GM12874 (cell line): ENCODE results near the gene PRCC.

ENCODE experiments used
- TF ChIP-seq, protein P1 (sequence below): IDR thresholded peaks from 2 replicates; pipeline ENCODE4 v1.5.1; 2011; ENCODE audit warnings: low read depth, mild to moderate bottlenecking, control low read depth, low read length, moderate library complexity; ENCODE audit not compliant: insufficient read depth

The PRCC gene

DNA sequence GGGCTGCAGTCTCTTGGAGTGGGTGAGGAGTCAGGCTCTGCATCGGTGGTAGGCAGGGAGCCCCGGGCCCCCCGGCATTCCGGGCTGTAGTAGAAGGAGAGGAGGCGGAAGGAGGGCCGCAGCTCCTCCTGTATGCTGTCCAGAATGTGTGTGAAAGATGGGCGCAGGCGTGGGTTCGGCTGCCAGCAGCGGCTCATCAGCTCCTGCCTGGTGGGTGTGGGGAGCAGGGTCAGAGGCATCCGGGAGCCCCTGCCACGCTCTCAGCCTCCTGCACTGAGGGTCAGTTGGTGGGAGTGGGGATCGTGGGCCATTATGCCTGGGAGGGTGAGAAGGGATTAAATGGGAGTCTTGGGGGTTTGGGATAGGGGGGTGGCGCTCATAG is 73.6 kb downstream of the PRCC start:
- TF ChIP-seq, protein P1, sequence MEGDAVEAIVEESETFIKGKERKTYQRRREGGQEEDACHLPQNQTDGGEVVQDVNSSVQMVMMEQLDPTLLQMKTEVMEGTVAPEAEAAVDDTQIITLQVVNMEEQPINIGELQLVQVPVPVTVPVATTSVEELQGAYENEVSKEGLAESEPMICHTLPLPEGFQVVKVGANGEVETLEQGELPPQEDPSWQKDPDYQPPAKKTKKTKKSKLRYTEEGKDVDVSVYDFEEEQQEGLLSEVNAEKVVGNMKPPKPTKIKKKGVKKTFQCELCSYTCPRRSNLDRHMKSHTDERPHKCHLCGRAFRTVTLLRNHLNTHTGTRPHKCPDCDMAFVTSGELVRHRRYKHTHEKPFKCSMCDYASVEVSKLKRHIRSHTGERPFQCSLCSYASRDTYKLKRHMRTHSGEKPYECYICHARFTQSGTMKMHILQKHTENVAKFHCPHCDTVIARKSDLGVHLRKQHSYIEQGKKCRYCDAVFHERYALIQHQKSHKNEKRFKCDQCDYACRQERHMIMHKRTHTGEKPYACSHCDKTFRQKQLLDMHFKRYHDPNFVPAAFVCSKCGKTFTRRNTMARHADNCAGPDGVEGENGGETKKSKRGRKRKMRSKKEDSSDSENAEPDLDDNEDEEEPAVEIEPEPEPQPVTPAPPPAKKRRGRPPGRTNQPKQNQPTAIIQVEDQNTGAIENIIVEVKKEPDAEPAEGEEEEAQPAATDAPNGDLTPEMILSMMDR: no peak

DNA sequence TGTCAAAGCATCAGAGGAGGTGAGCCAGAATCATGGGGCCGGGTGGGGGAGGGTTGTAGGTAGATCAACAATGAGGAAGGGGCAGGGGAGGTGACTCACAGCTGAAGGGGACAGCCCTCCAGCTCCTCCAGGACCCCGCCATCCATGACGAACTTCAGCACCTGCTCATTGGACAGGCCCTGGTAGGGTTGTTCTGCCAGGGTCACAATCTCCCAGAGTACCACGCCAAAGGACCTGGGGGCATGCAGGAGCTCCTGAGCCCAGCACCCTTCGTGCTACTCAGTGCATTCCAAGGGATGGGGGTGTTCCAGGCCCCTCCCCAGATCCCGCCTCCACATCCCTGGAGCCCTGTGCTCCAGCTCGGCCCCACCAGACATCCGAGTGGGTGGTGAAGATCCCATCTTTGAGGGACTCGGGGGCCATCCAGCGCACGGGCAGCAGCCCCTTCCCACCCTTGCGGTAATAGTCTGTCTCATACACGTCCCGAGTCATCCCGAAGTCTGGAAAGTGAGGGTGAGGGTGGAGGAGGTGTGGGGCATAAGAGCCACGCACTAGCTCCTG is 74.0 kb downstream of the PRCC start:
- TF ChIP-seq, protein P1: no peak

DNA sequence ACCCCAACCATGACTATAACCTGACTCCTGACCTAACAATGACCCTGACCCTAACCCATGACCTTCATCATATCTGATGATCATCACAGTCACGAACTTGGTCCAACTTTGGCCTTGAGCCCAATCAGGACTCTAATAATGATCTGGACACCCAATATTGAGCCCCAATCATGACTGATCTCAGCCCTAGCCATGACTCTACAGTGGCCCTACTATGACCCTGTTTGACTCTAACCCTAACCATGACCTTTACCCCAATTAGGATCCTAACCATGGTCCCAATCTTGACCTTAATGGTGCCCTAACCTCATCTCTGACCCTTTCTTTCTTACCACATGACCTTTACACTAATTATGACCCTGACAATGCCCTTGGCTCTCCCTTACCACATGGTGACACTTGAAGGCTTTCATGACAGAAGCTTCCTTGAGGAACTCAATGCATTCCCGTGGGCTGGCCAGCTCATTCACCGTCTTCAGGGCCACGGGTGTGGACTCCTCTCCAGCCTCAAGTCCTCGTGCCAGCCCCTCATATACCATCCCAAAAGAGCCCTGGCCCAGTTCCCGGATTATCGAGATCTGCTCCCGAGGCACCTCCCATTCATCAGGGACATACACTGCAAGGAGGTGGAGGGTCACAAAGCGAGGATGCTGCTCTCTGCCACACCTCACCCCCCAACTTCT is 75.4 kb downstream of the PRCC start:
- TF ChIP-seq, protein P1: no peak

DNA sequence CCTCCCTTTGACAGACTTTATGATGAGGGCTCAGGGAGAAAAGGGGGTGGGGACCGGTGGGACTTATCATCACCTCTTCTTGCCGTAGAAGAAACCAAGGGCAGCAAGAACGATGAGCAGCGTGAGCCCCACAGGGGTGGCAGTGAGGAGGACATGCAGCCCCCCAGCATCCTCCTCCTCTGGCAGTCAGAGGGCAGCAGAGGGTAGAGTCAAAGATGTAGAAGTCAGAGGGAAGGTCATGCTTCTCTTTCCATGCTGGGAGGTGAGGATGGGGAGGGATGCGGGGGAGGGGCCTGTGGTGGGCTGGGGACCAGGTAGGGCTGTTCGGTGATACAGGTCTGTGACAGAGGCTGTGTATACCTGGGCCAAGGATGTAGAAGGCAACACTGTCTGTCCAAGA is 76.8 kb downstream of the PRCC start:
- TF ChIP-seq, protein P1: no peak

DNA sequence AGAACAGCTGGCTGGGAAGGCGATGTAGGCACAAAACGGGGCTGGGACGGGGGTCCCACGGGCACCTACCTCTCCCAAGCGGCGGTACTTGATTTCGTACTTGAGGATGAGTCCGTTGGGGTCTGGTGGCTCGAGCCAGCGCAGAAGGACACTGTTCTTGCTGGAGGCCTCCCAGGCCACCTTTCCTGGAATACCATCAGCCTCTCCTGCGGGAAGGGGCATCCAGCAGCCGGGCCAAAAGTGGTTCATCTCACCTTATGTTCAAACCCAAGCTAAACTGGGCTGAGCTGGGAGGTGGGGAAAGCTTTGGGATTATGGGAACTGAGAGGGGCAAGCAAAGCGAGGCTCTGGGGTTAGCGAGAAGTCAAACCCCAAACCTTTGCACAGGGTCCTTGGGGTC is 77.3 kb downstream of the PRCC start:
- TF ChIP-seq, protein P1: no peak

DNA sequence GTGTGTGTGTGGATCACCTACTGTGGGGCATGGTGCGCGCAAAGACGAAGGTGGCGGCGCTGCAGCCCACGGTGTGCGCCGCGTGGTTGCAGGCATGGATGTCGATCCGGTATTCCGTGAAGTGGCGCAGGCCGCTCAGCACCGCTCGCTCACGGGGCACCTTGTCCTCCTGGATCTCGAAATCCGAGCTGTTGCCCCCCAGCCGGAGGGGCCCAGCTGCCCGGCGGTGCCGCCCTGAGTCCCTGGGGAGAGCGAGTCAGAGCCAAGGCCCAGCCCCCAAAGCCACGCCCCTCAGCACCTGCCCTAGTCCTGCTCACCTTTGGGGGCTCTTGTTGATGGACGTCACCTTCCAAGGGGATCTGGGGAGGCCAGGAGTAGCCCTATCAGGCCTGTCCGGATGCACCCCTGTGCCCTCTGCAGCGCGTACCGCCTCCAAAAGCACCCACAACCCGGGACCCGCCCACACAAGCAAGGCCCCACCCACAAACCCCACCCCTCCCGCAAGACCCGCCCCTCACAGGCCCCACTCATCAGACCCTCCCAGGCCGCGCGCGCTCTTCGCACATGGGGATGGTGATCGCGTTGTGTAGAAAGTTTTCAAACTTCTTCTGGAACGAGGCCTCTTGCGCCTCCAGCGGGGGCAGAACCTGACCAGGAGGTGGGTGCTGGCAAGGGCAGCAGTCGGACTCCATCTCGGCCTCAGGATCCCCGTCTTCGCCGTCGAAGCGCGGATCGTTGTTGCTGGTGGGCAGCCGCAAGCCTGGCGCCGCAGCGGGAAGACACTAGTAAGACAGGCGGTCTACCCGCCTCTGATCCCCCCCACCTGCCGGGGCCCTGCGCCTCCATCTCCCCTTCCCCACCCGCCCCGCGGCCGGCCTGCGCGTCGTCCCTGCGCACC is 78.0 kb downstream of the PRCC start:
- TF ChIP-seq, protein P1: no peak

DNA sequence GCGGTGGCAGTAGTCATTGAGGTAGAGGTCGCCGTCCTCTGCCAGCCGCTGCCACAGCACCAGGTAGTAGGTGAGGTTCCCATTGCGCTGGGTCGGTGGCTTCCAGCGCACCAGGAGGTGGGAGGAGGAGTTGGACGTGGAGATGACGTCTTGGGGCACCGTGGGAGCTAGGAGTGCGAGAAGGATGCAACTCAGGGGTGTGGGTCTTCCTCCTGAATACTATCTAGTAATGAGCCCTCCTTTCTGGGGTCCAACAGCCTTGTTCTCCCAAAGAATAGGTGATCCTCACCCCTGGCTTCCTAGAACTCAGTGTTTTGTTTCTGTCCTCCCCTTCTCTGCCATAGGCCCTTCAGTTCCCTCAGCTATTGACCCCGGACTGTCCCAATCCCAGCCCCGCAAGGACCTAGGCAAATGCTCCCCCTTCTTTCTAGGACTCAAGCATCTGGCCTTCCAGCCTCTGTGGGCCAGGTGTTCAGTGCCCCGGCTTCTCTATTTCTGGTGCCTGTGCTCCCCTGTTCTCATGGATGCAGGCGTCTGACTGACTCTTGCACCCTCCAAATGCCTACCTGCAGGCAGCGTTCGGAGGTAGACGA is 78.7 kb downstream of the PRCC start:
- TF ChIP-seq, protein P1: no peak
